Caki2 (cell line): ENCODE measurements around the gene TUSC7. TPM values are rescaled to one million over a fixed set of nuclear protein-coding genes. Genes with fewer than 3 reads are reported as not detected.
A peak's percentile ranks its signal among the peaks of the same experiment; 100 is the strongest.

Source experiments
- DNase-seq: peaks from one replicate; pipeline ENCODE4 v3.0.0-alpha.2; 2015; ENCODE audit warnings: low read depth
- in situ Hi-C: cut with HindIII; loops from 2 replicates; pipeline ENCODE4 v1.10.0; 2016; ENCODE audit warnings: low sequenced_read_pairs, low pct_unique_long_range_greater_than_20kb, mixed read lengths
- total RNA-seq: library from RNA; depleted of rRNA; stranded (reverse); fragments of >200 nt; shearing (Covaris generic); gene quantifications from 2 replicates; pipeline ENCODE4 v1.2.3, GENCODE V29; 2014; ENCODE audit warnings: low replicate concordance

The TUSC7 gene
- total RNA-seq, 1 experiment from 2014 or later = not detected

GRCh38 chr3:116749388-116749787, 39.8 kb downstream of the TUSC7 start:
- in situ Hi-C loops = no loop called here
- DNase-seq = peak; percentile 19

GRCh38 chr3:116757315-116757714, 47.7 kb downstream of the TUSC7 start:
- DNase-seq = no peak
- in situ Hi-C loops = no loop called here

- in situ Hi-C loops = no loop called here
These were observed 49.7 kb downstream of the TUSC7 start for GRCh38 chr3:116759316-116759715.

More at GRCh38 chr3:116759316-116759715, 49.7 kb downstream of the TUSC7 start:
- no peak for DNase-seq
